Tibial nerve (tissue), 3 donors: Measurements from ENCODE around the gene TNPO1.

Experiments used
- CTCF ChIP-seq, 5 experiments: fragments of 200-600 bp in 3 of 5; fragments of 450-650 bp in 2 of 5; sonication (generic) in 3 of 5; IDR thresholded peaks; one replicate each; pipeline ENCODE4 v1.5.1; 2016 to 2019; ENCODE audit warnings: antibody characterized with exemption in 5 of 5, mild to moderate bottlenecking in 3 of 5, moderate library complexity in 2 of 5
- POLR2A ChIP-seq, 2 donors: fragments of 450-650 bp; IDR thresholded peaks; one replicate each; pipeline ENCODE4 v1.6.1; 2017; ENCODE audit warnings: antibody characterized with exemption in 2 of 2, mild to moderate bottlenecking in 2 of 2, moderate library complexity in 2 of 2

GRCh38 chr5:72908664-72909063 lies 92.2 kb downstream of the TNPO1 start:
- no peak for TF ChIP-seq CTCF (IDR thresholded peaks at IDR 0.05)
- TF ChIP-seq POLR2A (IDR thresholded peaks at IDR 0.05) = no peak
